Gastrocnemius medialis (tissue), 4 donors: ENCODE data around the gene ARHGEF6. TPM values are rescaled to one million over a fixed set of nuclear protein-coding genes. Genes with fewer than 3 reads are reported as not detected.
"Not testable (repeated sequence)": the region's sequence is repeated elsewhere in the genome, so short reads cannot be mapped to it uniquely, and the experiment has no call there.

Experiments
- ATAC-seq, 2 donors: fragments of 150-250 bp; one replicate each; pipeline ENCODE4 v1.9.1; 2016
- DNase-seq, 2 donors: peaks; one replicate each; pipeline ENCODE4 v3.0.0-alpha.2; 2019
- H3K27ac ChIP-seq, 4 donors: fragments of 200-600 bp; sonication (generic); 1 replicate in 1 of 4; 2 replicates in 3 of 4; pipeline ENCODE4 v1.5.1; 2016 to 2018; ENCODE audit warnings: mild to moderate bottlenecking in 2 of 4, moderate library complexity in 1 of 4
- H3K27me3 ChIP-seq, 3 donors: fragments of 200-600 bp; sonication (generic) in 2 of 3; 1 replicate in 1 of 3; 2 replicates in 2 of 3; pipeline versions ENCODE4 v1.5.1 to v1.6.0; 2016 to 2019; ENCODE audit warnings: mild to moderate bottlenecking in 1 of 3, moderate library complexity in 1 of 3
- H3K36me3 ChIP-seq, 2 donors: fragments of 200-600 bp; sonication (generic) in 1 of 2; one replicate each; pipeline ENCODE4 v1.5.1; 2017 to 2018
- H3K4me1 ChIP-seq, 2 donors: fragments of 200-600 bp; sonication (generic) in 1 of 2; one replicate each; pipeline ENCODE4 v1.5.1; 2016 to 2017; ENCODE audit warnings: mild to moderate bottlenecking in 2 of 2
- H3K4me3 ChIP-seq, 4 donors: fragments of 200-600 bp; sonication (generic) in 3 of 4; 1 replicate in 1 of 4; 2 replicates in 3 of 4; pipeline ENCODE4 v1.5.1; 2016 to 2019; ENCODE audit warnings: mild to moderate bottlenecking in 2 of 4
- H3K9me3 ChIP-seq, 3 donors: fragments of 200-600 bp; sonication (generic) in 2 of 3; 1 replicate in 1 of 3; 2 replicates in 2 of 3; pipeline ENCODE4 v1.5.1; 2016 to 2019
- POLR2A ChIP-seq, 2 donors: fragments of 450-650 bp; IDR thresholded peaks; one replicate each; pipeline ENCODE4 v1.6.1; 2017; ENCODE audit warnings: antibody characterized with exemption in 2 of 2, mild to moderate bottlenecking in 2 of 2, moderate library complexity in 2 of 2
- in situ Hi-C, 4 donors: fragments of 200-750 bp; cut with MboI; loops; one replicate each; pipeline versions ENCODE4 v1.15.0 to v1.8.0; 2017; ENCODE audit warnings: low sequenced_read_pairs in 4 of 4
- intact Hi-C: fragments of 100-400 bp; cut with DNase I; formaldehyde crosslinking; loops from one replicate; pipeline ENCODE4 v1.15.1; 2023; ENCODE audit warnings: low total_unique reads
- total RNA-seq, 4 donors: library from RNA; depleted of rRNA; stranded (reverse); fragments of >200 nt; gene quantifications; one replicate each; pipeline versions ENCODE4 v1.1.0 to v1.2.3, GENCODE V29; 2016
- TF ChIP-seq, protein P1 (sequence below), 5 experiments: fragments of 450-650 bp in 3 of 5; fragments of 200-600 bp in 2 of 5; sonication (generic) in 2 of 5; IDR thresholded peaks in 4 of 5; conservative IDR thresholded peaks in 1 of 5; 1 replicate in 4 of 5; 2 replicates in 1 of 5; pipeline ENCODE4 v1.5.1; 2016 to 2019; ENCODE audit warnings: antibody characterized with exemption in 5 of 5, mild to moderate bottlenecking in 3 of 5, moderate library complexity in 3 of 5

Gene ARHGEF6
- total RNA-seq, 4 donors from 2014 or later = 15.0 to 29.9 (median 24.5) TPM

- H3K27ac ChIP-seq = no peak overlapping the region
- TF ChIP-seq, protein P1, sequence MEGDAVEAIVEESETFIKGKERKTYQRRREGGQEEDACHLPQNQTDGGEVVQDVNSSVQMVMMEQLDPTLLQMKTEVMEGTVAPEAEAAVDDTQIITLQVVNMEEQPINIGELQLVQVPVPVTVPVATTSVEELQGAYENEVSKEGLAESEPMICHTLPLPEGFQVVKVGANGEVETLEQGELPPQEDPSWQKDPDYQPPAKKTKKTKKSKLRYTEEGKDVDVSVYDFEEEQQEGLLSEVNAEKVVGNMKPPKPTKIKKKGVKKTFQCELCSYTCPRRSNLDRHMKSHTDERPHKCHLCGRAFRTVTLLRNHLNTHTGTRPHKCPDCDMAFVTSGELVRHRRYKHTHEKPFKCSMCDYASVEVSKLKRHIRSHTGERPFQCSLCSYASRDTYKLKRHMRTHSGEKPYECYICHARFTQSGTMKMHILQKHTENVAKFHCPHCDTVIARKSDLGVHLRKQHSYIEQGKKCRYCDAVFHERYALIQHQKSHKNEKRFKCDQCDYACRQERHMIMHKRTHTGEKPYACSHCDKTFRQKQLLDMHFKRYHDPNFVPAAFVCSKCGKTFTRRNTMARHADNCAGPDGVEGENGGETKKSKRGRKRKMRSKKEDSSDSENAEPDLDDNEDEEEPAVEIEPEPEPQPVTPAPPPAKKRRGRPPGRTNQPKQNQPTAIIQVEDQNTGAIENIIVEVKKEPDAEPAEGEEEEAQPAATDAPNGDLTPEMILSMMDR (IDR thresholded peaks at IDR 0.05 in 4 of 5, conservative IDR thresholded peaks at IDR 0.05 in 1 of 5) = no peak
- no peak for TF ChIP-seq POLR2A (IDR thresholded peaks at IDR 0.05)
- H3K4me3 ChIP-seq = no peak overlapping the region
- H3K27me3 ChIP-seq = no peaks in the 10 kb centered on the region
- in situ Hi-C loops = no loop called here
- intact Hi-C loops = no loop called here
- H3K36me3 ChIP-seq = no peaks in the 10 kb centered on the region
- DNase-seq = no peak
- no peak for ATAC-seq
- no peaks in the 10 kb centered on the region for H3K9me3 ChIP-seq
- H3K4me1 ChIP-seq = no peaks in the 10 kb centered on the region
These were observed 21.8 kb upstream of the ARHGEF6 start for GRCh38 chrX:136802515-136802914.

GRCh38 chrX:136797787-136798186 lies 17.1 kb upstream of the ARHGEF6 start:
- intact Hi-C loops = no loop called here
- H3K4me1 ChIP-seq = no peaks in the 10 kb centered on the region
- no peak overlapping the region for H3K27ac ChIP-seq
- H3K9me3 ChIP-seq = no peaks in the 10 kb centered on the region
- H3K4me3 ChIP-seq = no peak overlapping the region
- ATAC-seq = no peak
- H3K27me3 ChIP-seq = no peaks in the 10 kb centered on the region
- TF ChIP-seq, protein P1 (IDR thresholded peaks at IDR 0.05 in 4 of 5, conservative IDR thresholded peaks at IDR 0.05 in 1 of 5) = no peak
- TF ChIP-seq POLR2A (IDR thresholded peaks at IDR 0.05) = no peak
- no peak for DNase-seq
- H3K36me3 ChIP-seq = no peaks in the 10 kb centered on the region
- in situ Hi-C loops = no loop called here

DNA sequence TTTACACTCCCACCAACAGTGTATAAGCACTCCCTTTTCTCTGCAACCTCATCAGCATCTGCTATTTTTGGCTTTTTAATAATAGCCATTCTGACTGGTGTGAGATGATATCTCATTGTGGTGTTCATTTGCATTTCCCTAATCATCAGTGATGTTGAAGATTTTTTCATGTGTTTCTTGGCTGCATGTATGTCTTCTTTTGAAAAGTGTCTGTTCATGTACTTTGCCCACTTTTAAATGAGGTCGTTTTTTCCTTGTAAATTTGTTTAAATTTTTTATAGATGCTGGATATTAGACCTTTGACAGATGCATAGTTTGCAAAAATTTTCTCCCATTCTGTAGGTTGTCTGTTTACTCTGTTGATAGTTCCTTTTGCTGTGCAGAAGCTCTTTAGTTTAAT lies 14.4 kb upstream of the ARHGEF6 start:
- in situ Hi-C loops, ATAC-seq, H3K4me3 ChIP-seq: not testable (repeated sequence)

GRCh38 chrX:136794660-136795059 lies 13.9 kb upstream of the ARHGEF6 start:
- H3K27ac ChIP-seq, H3K4me3 ChIP-seq, H3K27me3 ChIP-seq, in situ Hi-C loops, intact Hi-C loops, H3K4me1 ChIP-seq, H3K9me3 ChIP-seq, DNase-seq, H3K36me3 ChIP-seq, ATAC-seq: not testable (repeated sequence)

More for the DNA sequence above, 14.4 kb upstream of the ARHGEF6 start:
- intact Hi-C loops, H3K27ac ChIP-seq, H3K4me1 ChIP-seq, H3K9me3 ChIP-seq, DNase-seq, H3K27me3 ChIP-seq, H3K36me3 ChIP-seq: not testable (repeated sequence)

DNA sequence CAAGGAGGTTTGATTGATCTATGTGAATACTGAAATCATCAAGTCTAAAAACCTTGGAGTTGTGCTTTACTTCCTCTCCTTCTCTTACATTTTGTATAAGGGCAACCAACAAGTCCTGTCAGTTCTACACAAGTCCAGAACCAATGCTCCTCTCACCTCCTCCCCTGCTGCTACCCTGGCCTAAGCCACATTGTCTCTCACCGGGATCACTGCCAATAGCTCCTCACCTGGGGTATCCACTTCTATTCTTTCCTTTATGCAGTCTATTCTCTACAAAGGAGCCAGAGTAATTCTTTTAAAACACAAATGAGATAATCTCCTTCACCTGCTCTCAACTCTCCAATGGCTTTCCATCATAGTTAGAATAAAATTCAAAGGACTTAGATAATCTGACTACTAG lies 13.3 kb upstream of the ARHGEF6 start:
- no peaks in the 10 kb centered on the region for H3K36me3 ChIP-seq
- no peaks in the 10 kb centered on the region for H3K9me3 ChIP-seq
- TF ChIP-seq POLR2A (IDR thresholded peaks at IDR 0.05) = no peak
- TF ChIP-seq, protein P1 (IDR thresholded peaks at IDR 0.05 in 4 of 5, conservative IDR thresholded peaks at IDR 0.05 in 1 of 5) = no peak
- intact Hi-C loops = no loop called here
- H3K27ac ChIP-seq = no peak overlapping the region
- H3K27me3 ChIP-seq = no peaks in the 10 kb centered on the region
- DNase-seq (no peak), ATAC-seq (no peak)
- no peak overlapping the region for H3K4me3 ChIP-seq
- in situ Hi-C loops = no loop called here
- H3K4me1 ChIP-seq = no peaks in the 10 kb centered on the region

DNA sequence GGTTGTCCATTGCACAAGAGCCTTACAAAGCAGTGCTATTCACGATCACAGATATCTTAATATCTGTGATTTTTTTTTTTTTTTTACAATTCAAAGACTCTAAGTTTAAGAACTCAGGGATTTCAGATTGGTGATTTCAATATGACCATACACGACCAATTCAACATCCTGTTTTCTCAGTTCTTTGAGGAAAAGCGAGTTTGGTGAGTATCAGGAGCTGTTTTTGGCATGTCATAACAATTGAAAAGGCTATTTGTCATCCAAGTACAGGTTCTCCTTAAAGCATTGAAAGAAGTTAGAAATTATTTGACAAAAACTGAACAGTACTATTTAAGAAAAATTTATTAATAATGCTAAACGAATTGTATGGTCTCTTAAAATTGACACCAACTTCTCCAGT lies 9.1 kb upstream of the ARHGEF6 start:
- Histone ChIP-seq H3K9me3 (no peaks in the 10 kb centered on the region), H3K27me3 (no peaks in the 10 kb centered on the region), H3K4me3 (no peak overlapping the region), H3K27ac (no peak overlapping the region), H3K4me1 (no peaks in the 10 kb centered on the region), H3K36me3 (no peaks in the 10 kb centered on the region)
- ATAC-seq = no peak
- in situ Hi-C loops = no loop called here
- DNase-seq = no peak
- intact Hi-C loops = loop anchor here (10.0 kb wide), 2 partner anchors 65 to 75 kb away; no protein-coding TSS in a partner anchor
- TF ChIP-seq, protein P1 (IDR thresholded peaks at IDR 0.05 in 4 of 5, conservative IDR thresholded peaks at IDR 0.05 in 1 of 5) = no peak
- no peak for TF ChIP-seq POLR2A (IDR thresholded peaks at IDR 0.05)
